Measurements from ENCODE around the gene USP1.

GRCh38 chr1:62394646-62395045, 42.2 kb upstream of the USP1 start:
- no peak for TF ChIP-seq POLR2A (IDR thresholded peaks at IDR 0.05; ENCODE audit: low read depth, low read length)
- TF ChIP-seq CTCF (IDR thresholded peaks at IDR 0.05; ENCODE audit: extremely low read depth in 1 of 2, insufficient read depth in 1 of 2, low read depth in 1 of 2, low read length in 2 of 2), result no peak
- no peak for TF ChIP-seq EZH2 (IDR thresholded peaks at IDR 0.05; ENCODE audit: borderline replicate concordance, low read depth, low read length, severe bottlenecking)
- TF ChIP-seq POLR2AphosphoS5 (IDR thresholded peaks at IDR 0.05; ENCODE audit: insufficient read depth, low read depth, low read length), result no peak
- TF ChIP-seq FOS (IDR thresholded peaks at IDR 0.05; ENCODE audit: borderline replicate concordance, insufficient read depth, low read length), result no peak
- TF ChIP-seq MAX (IDR thresholded peaks at IDR 0.05; ENCODE audit: insufficient read depth, insufficient read length), result no peak
- TF ChIP-seq GATA2 (IDR thresholded peaks at IDR 0.05; ENCODE audit: insufficient read depth, insufficient read length, low read depth, low read length), result no peak
